SK-N-MC (cell line): ENCODE data around the gene SMARCC1.

Source experiments
- EZH2 ChIP-seq: fragments of 200-600 bp; sonication (generic); IDR thresholded peaks from one replicate; pipeline ENCODE4 v1.6.1; 2017; ENCODE audit warnings: antibody characterized with exemption
- FOXP2 ChIP-seq: optimal IDR thresholded peaks from 2 replicates; pipeline ENCODE3; 2011; ENCODE audit warnings: mild to moderate bottlenecking, moderate library complexity; ENCODE audit not compliant: insufficient read depth; ENCODE audit errors: extremely low read length, control extremely low read depth
- POLR2AphosphoS5 ChIP-seq: IDR thresholded peaks from 2 replicates; pipeline ENCODE4 v1.6.1; 2012; ENCODE audit warnings: mild to moderate bottlenecking, low read depth, low read length, borderline replicate concordance

- TF ChIP-seq POLR2AphosphoS5, result no peak
- TF ChIP-seq EZH2, result no peak
- TF ChIP-seq FOXP2, result no peak
These were observed 129.6 kb downstream of the SMARCC1 start for GRCh38 chr3:47652142-47652541.
